Measurements from ENCODE around the gene ARPIN. TPM values are rescaled to one million over a fixed set of nuclear protein-coding genes. Genes with fewer than 3 reads are reported as not detected.
"Not testable (repeated sequence)": the region's sequence is repeated elsewhere in the genome, so short reads cannot be mapped to it uniquely, and the experiment has no call there.

Gene ARPIN
- total RNA-seq, 1 donor from 2014 or later: not detected

- no peaks in the 10 kb centered on the region for H3K27me3 Mint-ChIP-seq (ENCODE audit: insufficient read depth)
- no peak overlapping the region for H3K4me3 Mint-ChIP-seq
- intact Hi-C loops (cut with micrococcal nuclease): no loop called here
- DNase-seq (ENCODE audit: low spot score): no peak
- H3K36me3 Mint-ChIP-seq (ENCODE audit: low read depth): peaks cover 6% of the 10 kb centered on the region
- H3K9me3 Mint-ChIP-seq: no peaks in the 10 kb centered on the region
- H3K27ac Mint-ChIP-seq: no peak overlapping the region
- peaks cover 11% of the 10 kb centered on the region for H3K4me1 Mint-ChIP-seq (ENCODE audit: low read depth)
These were observed 48.8 kb downstream of the ARPIN start for GRCh38 chr15:89863918-89864317.

- Mint-ChIP-seq H3K27ac (no peak overlapping the region), H3K4me1 (ENCODE audit: low read depth) (peaks cover 11% of the 10 kb centered on the region), H3K4me3 (no peak overlapping the region), H3K9me3 (no peaks in the 10 kb centered on the region), H3K36me3 (ENCODE audit: low read depth) (peaks cover 9% of the 10 kb centered on the region), H3K27me3 (ENCODE audit: insufficient read depth) (no peaks in the 10 kb centered on the region)
- intact Hi-C loops (cut with micrococcal nuclease): no loop called here
- DNase-seq (ENCODE audit: low spot score): no peak
These were observed 51.9 kb downstream of the ARPIN start for GRCh38 chr15:89860891-89861290.

GRCh38 chr15:89860431-89860830 is 52.3 kb downstream of the ARPIN start:
- H3K4me1 Mint-ChIP-seq (ENCODE audit: low read depth): peaks cover 11% of the 10 kb centered on the region
- intact Hi-C loops (cut with micrococcal nuclease): no loop called here

GRCh38 chr15:89858661-89859458 is 53.9 kb downstream of the ARPIN start:
- intact Hi-C loops (cut with micrococcal nuclease): no loop called here
- DNase-seq (ENCODE audit: low spot score): no peak
- H3K36me3 Mint-ChIP-seq (ENCODE audit: low read depth): peaks cover 10% of the 10 kb centered on the region

More at GRCh38 chr15:89860431-89860830, 52.3 kb downstream of the ARPIN start:
- H3K9me3 Mint-ChIP-seq: no peaks in the 10 kb centered on the region
- no peak for DNase-seq (ENCODE audit: low spot score)
- H3K4me3 Mint-ChIP-seq: no peak overlapping the region
- peaks cover 10% of the 10 kb centered on the region for H3K36me3 Mint-ChIP-seq (ENCODE audit: low read depth)
- H3K27ac Mint-ChIP-seq: no peak overlapping the region
- H3K27me3 Mint-ChIP-seq (ENCODE audit: insufficient read depth): no peaks in the 10 kb centered on the region

GRCh38 chr15:89857673-89858072 is 55.1 kb downstream of the ARPIN start:
- H3K4me3 Mint-ChIP-seq: no peak overlapping the region
- DNase-seq (ENCODE audit: low spot score): no peak
- intact Hi-C loops (cut with micrococcal nuclease): no loop called here
- H3K36me3 Mint-ChIP-seq (ENCODE audit: low read depth): peaks cover 12% of the 10 kb centered on the region
- no peak overlapping the region for H3K27ac Mint-ChIP-seq
- no peaks in the 10 kb centered on the region for H3K9me3 Mint-ChIP-seq
- peaks cover 11% of the 10 kb centered on the region for H3K4me1 Mint-ChIP-seq (ENCODE audit: low read depth)
- H3K27me3 Mint-ChIP-seq (ENCODE audit: insufficient read depth): no peaks in the 10 kb centered on the region

More at GRCh38 chr15:89858661-89859458, 53.9 kb downstream of the ARPIN start:
- Mint-ChIP-seq H3K27me3 (ENCODE audit: insufficient read depth) (no peaks in the 10 kb centered on the region), H3K4me3 (no peak overlapping the region), H3K9me3 (no peaks in the 10 kb centered on the region), H3K27ac (no peak overlapping the region), H3K4me1 (ENCODE audit: low read depth) (peaks cover 11% of the 10 kb centered on the region)

- Mint-ChIP-seq H3K27me3 (ENCODE audit: insufficient read depth) (no peaks in the 10 kb centered on the region), H3K4me1 (ENCODE audit: low read depth) (peaks cover 22% of the 10 kb centered on the region), H3K4me3 (no peak overlapping the region), H3K9me3 (no peaks in the 10 kb centered on the region), H3K27ac (no peak overlapping the region), H3K36me3 (ENCODE audit: low read depth) (peaks cover 17% of the 10 kb centered on the region)
- intact Hi-C loops (cut with micrococcal nuclease): no loop called here
- no peak for DNase-seq (ENCODE audit: low spot score)
These were observed 56.8 kb downstream of the ARPIN start for GRCh38 chr15:89855948-89856347.

- H3K27me3 Mint-ChIP-seq (ENCODE audit: insufficient read depth); H3K4me3 Mint-ChIP-seq; DNase-seq (ENCODE audit: low spot score); H3K27ac Mint-ChIP-seq; intact Hi-C loops (cut with micrococcal nuclease); H3K9me3 Mint-ChIP-seq: not testable (repeated sequence)
- peaks cover 19% of the 10 kb centered on the region for H3K36me3 Mint-ChIP-seq (ENCODE audit: low read depth)
- H3K4me1 Mint-ChIP-seq (ENCODE audit: low read depth): peaks cover 12% of the 10 kb centered on the region
These were observed 57.9 kb downstream of the ARPIN start for GRCh38 chr15:89854863-89855262.

GRCh38 chr15:89852342-89852995 is 60.3 kb downstream of the ARPIN start:
- Mint-ChIP-seq H3K9me3 (no peaks in the 10 kb centered on the region), H3K4me3 (no peak overlapping the region), H3K27ac (no peak overlapping the region), H3K36me3 (ENCODE audit: low read depth) (peaks cover 23% of the 10 kb centered on the region), H3K27me3 (ENCODE audit: insufficient read depth) (no peaks in the 10 kb centered on the region), H3K4me1 (ENCODE audit: low read depth) (peaks cover 12% of the 10 kb centered on the region)
- intact Hi-C loops (cut with micrococcal nuclease): no loop called here
- no peak for DNase-seq (ENCODE audit: low spot score)

- H3K9me3 Mint-ChIP-seq: no peaks in the 10 kb centered on the region
- H3K27ac Mint-ChIP-seq: no peak overlapping the region
- intact Hi-C loops (cut with micrococcal nuclease): no loop called here
- no peak for DNase-seq (ENCODE audit: low spot score)
- peaks cover 12% of the 10 kb centered on the region for H3K4me1 Mint-ChIP-seq (ENCODE audit: low read depth)
- peaks cover 22% of the 10 kb centered on the region for H3K36me3 Mint-ChIP-seq (ENCODE audit: low read depth)
- H3K4me3 Mint-ChIP-seq: no peak overlapping the region
- H3K27me3 Mint-ChIP-seq (ENCODE audit: insufficient read depth): no peaks in the 10 kb centered on the region
These were observed 60.9 kb downstream of the ARPIN start for GRCh38 chr15:89851673-89852341.

GRCh38 chr15:89848970-89849292 is 63.8 kb downstream of the ARPIN start:
- Mint-ChIP-seq H3K27ac (no peak overlapping the region), H3K36me3 (ENCODE audit: low read depth) (peaks cover 25% of the 10 kb centered on the region), H3K4me3 (no peak overlapping the region)

GRCh38 chr15:89847101-89847500 is 65.7 kb downstream of the ARPIN start:
- DNase-seq (ENCODE audit: low spot score): no peak
- Mint-ChIP-seq H3K9me3 (no peaks in the 10 kb centered on the region), H3K27ac (no peak overlapping the region), H3K27me3 (ENCODE audit: insufficient read depth) (no peaks in the 10 kb centered on the region), H3K4me1 (ENCODE audit: low read depth) (peaks cover 18% of the 10 kb centered on the region), H3K36me3 (ENCODE audit: low read depth) (peaks cover 21% of the 10 kb centered on the region), H3K4me3 (no peak overlapping the region)
- intact Hi-C loops (cut with micrococcal nuclease): no loop called here

More at GRCh38 chr15:89848970-89849292, 63.8 kb downstream of the ARPIN start:
- Mint-ChIP-seq H3K9me3 (no peaks in the 10 kb centered on the region), H3K4me1 (ENCODE audit: low read depth) (peaks cover 20% of the 10 kb centered on the region), H3K27me3 (ENCODE audit: insufficient read depth) (no peaks in the 10 kb centered on the region)
- no peak for DNase-seq (ENCODE audit: low spot score)
- intact Hi-C loops (cut with micrococcal nuclease): no loop called here

- intact Hi-C loops (cut with micrococcal nuclease): no loop called here
- H3K36me3 Mint-ChIP-seq (ENCODE audit: low read depth): peaks cover 18% of the 10 kb centered on the region
- H3K9me3 Mint-ChIP-seq: no peaks in the 10 kb centered on the region
- DNase-seq (ENCODE audit: low spot score): no peak
- H3K4me3 Mint-ChIP-seq: no peak overlapping the region
- no peak overlapping the region for H3K27ac Mint-ChIP-seq
- H3K27me3 Mint-ChIP-seq (ENCODE audit: insufficient read depth): no peaks in the 10 kb centered on the region
- H3K4me1 Mint-ChIP-seq (ENCODE audit: low read depth): peaks cover 16% of the 10 kb centered on the region
These were observed 67.4 kb downstream of the ARPIN start for GRCh38 chr15:89845305-89845893.
